GM18508 (cell line): ENCODE results near the gene DNASE2.
"Not testable (repeated sequence)": the region's sequence is repeated elsewhere in the genome, so short reads cannot be mapped to it uniquely, and the experiment has no call there.

Source experiments
- ATAC-seq: cut with Tn5 transposase; IDR thresholded peaks from one replicate; pipeline ENCODE4 v1.9.1; 2021; ENCODE audit warnings: moderate number of reproducible peaks; ENCODE audit not compliant: insufficient read depth, unreplicated experiment

Gene DNASE2

DNA sequence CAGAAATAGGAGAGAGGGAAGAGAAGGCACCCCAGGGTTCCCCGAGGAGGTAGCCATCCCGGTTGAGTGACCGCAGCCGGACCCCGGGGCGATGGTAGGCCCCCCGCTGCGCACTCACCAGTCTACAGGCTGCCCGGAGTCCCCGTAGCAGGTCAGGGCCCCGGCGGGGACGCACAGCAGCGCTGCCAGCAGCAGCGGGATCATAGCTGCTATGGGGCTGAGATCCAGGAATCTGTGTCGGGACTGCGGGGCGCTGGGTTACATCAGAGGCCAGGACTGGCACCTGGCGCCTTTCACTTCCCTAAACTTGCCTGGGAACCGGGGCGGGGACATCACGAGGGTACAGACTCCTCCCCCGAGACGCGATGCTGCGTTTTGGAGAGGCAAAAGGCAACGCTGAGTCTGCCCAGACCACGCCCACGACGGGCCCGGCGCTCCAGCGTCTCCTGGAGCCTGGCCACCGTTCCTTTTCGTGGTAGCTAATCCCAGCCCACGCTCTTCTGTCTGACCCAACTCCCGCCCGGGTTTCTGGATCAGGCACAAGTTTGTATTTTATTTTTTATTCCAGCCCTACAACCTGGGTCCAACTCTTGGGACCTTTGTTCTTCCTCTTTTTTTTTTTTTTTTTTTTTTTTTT, at the start of gene DNASE2:
Gene DNASE2, minus strand, starts transcription at position 278 of the 637 bp plus-strand sequence. Its CDS starts 74 bp downstream, at position 204.
- no peak for ATAC-seq

DNA sequence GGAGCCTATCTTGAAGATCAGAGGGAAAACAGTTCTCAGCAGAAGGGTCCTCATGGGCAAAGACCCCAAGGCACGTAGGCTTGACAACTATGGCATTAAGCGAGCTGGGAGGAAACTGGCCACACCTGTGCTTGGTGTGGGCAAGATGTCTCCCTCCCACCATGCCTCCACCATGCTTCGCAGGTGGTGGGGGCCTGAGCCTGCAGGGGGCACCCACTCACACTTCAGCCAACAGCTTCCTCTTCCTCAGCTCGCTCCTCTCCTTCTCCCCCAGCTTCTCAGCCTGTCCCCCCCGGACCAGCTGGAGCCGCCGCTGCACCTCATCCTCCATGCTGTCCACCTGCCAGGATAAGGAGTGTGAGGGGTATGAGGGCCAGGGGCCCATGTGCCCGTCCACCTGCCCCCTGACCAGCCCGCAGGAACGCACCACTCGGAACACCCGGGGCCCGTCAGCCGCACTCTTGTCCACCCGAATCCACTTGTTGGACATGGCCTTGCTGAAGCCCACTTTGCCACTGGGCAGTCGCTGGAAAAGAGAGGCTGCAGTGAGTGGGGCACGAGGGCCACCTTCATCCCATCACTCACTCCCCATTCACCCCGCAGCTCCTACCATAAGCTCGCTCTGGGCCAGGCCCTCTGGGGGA, 48.9 kb upstream of the DNASE2 start:
- no peak for ATAC-seq

- ATAC-seq = no peak
Observed at GRCh38 chr19:12924621-12925310, 43.5 kb upstream of the DNASE2 start.

- ATAC-seq = no peak
Observed at GRCh38 chr19:12922959-12923358, 41.7 kb upstream of the DNASE2 start.

GRCh38 chr19:12921047-12921446, 39.8 kb upstream of the DNASE2 start:
- no peak for ATAC-seq

- no peak for ATAC-seq
Observed at GRCh38 chr19:12918253-12918652, 37.0 kb upstream of the DNASE2 start.

DNA sequence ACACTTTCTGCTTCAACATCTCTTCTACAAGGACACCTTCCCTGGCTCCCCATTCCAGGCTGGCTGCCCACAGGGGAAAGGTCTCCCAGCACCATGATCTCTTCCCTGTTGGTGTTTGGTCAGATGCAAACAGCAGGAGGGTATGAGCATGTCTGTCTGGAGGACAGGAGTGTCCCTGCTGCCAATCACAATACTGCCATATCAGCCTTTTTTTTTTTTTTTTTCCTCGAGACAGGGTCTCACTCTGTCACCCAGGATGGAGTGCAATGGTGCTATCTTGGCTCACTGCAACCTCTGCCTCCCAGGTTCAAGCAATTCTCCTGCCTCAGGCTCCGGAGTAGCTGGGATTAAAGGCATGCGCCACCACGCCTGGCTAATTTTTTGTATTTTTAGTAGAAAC, 34.6 kb upstream of the DNASE2 start:
- not testable (repeated sequence) for ATAC-seq

DNA sequence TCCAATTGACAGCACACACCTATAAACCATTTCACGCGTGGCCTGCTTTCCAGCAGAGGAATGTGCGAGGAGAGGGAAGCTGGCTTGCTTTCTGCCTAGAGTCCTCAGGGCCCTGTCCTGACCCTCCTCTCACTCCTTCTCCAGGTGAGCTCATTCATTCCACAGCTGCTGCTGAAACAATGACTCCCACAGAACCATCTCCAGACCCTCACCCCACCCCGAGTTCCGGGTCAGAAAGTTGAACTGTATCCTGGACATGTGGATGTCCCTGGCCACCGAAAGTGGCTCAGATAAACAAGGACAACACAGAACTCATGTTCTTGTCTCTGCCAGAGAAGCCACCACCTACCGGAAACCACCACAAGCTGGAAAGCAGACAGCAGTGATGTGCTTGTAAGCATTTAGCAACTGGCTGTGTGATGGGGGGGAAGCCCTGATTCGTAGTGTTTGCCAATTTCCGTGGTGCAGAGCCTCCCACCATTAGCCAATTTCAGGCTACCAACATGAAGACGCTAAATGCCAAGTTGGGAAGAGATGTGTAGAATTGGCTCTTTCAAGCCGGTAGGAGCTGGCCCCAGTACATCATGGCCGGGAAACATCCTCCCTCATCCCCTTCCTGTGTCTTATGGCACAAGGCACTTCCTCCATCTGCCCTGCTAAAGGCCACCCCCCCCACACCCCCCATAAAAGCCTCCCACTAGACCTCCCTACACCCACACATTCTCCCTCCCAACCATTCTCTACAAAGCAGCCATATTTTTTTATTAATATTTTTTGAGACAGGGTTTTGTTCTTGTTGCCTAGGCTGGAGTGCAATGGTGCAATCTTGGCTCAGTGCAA, 32.8 kb upstream of the DNASE2 start:
- no peak for ATAC-seq

GRCh38 chr19:12913011-12913561, 31.8 kb upstream of the DNASE2 start:
- ATAC-seq = no peak

DNA sequence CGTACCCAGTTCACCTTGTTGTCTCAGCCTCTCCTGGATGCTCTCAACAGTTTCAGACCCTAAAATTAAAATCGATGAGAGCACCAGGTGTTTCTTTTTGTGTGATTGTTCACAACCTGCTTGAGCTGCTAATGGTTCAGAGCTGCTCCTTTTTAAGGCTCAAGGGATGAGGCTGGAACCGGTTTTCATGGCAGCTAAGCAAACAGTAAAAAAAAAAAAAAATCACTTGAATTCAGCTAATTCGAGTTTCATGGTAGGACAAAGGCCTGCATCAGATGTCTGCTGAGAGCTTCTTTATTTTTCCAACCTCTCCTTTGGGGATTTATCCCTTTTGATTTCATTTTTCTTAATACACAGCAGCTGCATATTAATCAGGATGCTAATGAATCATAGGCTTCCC, 31.3 kb upstream of the DNASE2 start:
- ATAC-seq = no peak

GRCh38 chr19:12907166-12907565, 25.9 kb upstream of the DNASE2 start:
- ATAC-seq = no peak

DNA sequence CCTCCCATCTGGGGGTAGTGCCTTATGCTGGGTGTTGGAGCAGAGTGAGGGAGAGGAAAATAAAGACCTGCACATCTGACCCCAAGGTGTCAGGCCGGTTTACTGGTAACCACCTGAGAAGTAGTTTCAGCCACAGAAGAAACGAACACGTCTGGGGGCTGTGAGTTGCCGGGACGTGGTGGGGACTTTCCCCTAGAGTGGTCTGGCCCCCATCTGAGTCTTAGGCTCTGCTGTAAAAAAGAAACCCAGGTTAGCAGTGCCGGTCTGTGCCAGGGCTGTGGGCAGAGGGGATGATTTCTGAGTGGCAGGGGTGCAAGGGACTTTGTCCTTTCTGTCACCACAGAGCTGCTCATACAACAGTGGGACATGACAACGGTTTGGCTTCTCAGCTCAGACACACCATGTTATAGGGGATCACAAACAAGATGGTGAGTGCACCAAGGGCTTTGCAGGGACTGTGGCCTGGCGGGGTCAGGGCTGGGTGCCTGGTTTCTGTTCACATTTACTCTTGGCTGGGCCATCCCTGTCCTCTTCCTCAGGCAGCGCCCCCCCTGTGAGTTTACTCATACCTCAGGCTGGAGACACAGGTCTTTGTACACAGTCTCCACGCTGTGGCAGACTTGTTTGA, 18.8 kb upstream of the DNASE2 start:
- no peak for ATAC-seq

DNA sequence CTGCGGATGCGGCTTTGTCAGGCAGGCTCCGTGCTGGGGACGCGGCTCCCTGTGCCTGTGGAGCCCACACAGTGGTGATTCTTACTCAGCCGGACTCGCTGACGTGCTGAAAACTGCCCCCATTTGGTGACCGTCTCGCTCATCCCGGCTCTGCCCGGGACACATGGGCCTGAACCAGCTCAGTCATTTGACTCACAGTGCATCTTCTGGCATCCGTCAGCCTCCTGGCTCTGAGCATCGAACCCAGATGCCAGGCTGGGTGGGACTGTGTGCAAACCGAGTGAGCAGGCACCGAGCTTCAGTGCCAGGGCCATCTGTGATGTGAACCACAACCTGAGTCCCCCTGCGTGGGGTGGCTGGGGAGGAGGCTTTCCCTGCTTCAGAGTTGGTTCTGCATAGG, 15.2 kb upstream of the DNASE2 start:
- no peak for ATAC-seq

- ATAC-seq = no peak
Observed at GRCh38 chr19:12893582-12893981, 12.3 kb upstream of the DNASE2 start.

DNA sequence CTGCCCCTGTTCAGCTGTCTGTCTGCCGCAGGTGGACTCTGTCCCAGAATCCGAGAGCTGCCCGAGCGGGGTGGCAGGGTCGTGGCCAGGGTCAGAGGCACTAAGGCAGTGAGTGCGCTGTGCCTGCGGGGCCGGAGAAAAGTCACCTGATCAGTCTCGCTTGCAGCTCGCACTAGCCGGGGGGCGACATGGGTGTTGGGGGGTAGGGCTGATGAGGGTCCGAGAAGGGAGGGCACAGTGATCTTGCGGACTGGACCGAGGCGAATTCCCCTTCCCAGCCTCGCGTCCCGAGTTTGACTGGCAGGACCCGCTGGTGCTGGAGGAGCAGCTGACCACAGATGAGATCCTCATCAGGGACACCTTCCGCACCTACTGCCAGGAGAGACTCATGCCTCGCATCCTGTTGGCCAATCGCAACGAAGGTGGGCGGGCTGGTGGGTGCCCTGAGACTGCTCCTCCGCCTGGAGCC, 10.3 kb upstream of the DNASE2 start:
- no peak for ATAC-seq

- ATAC-seq = peak; percentile 69
Observed at GRCh38 chr19:12890787-12891552, 9.7 kb upstream of the DNASE2 start, which contains the start of gene GCDH. TSS of gene GCDH (plus strand) at chr19:12891160. CDS start at chr19:12891305, 145 bp downstream.

- not testable (repeated sequence) for ATAC-seq
Observed at GRCh38 chr19:12890299-12890786, 9.1 kb upstream of the DNASE2 start.

- ATAC-seq = no peak
Observed at GRCh38 chr19:12888006-12888603, 6.9 kb upstream of the DNASE2 start.
